H1 (cell line): ENCODE results near the gene LFNG. TPM values are rescaled to one million over a fixed set of nuclear protein-coding genes. Genes with fewer than 3 reads are reported as not detected.

Experiments used
- RAD21 ChIP-seq, 2 experiments: IDR thresholded peaks in 1 of 2; conservative IDR thresholded peaks in 1 of 2; 2 replicates each; pipeline ENCODE4 v1.6.1; 2011; ENCODE audit warnings: low read depth in 2 of 2, low read length in 2 of 2, improper control_type of control experiment in 1 of 2, inconsistent platforms in 1 of 2, mild to moderate bottlenecking in 1 of 2, moderate library complexity in 1 of 2
- polyA plus RNA-seq, 7 experiments: library from polyadenylated mRNA; depleted of rRNA in 3 of 7; stranded (reverse) in 5 of 7; unstranded in 2 of 7; fragments of >200 nt in 5 of 7; fragments of 200-250 nt in 2 of 7; gene quantifications; 1 replicate in 5 of 7; 2 replicates in 1 of 7; 4 replicates in 1 of 7; pipeline versions ENCODE4 v1.2.1 to v1.2.3, GENCODE V29; 2011 to 2013; ENCODE audit warnings: missing spikeins in 2 of 7, mixed read lengths in 2 of 7
- total RNA-seq: library from RNA; stranded (reverse); fragmentation: NEBNext Ultra II Directional; extraction: Animal tissue kit (Norgen Biotek cat#: 25700); gene quantifications from 2 replicates; pipeline ENCODE4 v1.2.1, GENCODE V29; 2021

The LFNG gene
- total and polyA plus RNA-seq, 2 of the 8 experiments (the other 6 are each of a cell fraction or from before 2014, with no cell fraction given) = 31.6 to 35.6 TPM

- peak; percentile 85 to 86 for TF ChIP-seq RAD21 (IDR thresholded peaks at IDR 0.05 in 1 of 2, conservative IDR thresholded peaks at IDR 0.05 in 1 of 2; ENCODE audit: low read depth in 2 of 2, low read length in 2 of 2)
These were observed 41.9 kb upstream of the LFNG start (continued) for GRCh38 chr7:2477447-2478398.
